ENCODE results near the gene USHBP1. TPM values are rescaled to one million over a fixed set of nuclear protein-coding genes. Genes with fewer than 3 reads are reported as not detected.
"Not testable (repeated sequence)": the region's sequence is repeated elsewhere in the genome, so short reads cannot be mapped to it uniquely, and the experiment has no call there.

Gene USHBP1
- total and polyA plus RNA-seq, 2 donors from 2014 or later = 7.2 to 8.9 TPM

DNA sequence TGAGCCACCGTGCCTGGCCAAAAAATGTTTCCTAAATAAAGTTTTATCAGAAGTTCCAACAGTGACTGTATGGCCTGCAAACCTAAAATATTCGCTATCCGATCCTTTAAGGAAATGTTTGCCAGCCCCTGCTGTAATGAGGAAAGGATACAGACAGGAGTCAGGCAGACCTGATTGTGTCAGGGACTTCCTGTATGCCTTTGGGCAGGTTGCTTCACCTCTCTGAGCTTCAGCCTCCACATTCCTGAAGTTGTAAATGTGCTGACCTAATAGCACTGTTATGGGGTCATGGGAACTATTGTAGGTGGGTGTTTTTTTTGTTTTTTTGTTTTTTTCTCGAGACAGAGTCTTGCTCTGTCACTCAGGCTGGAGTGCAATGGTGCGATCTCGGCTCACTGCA lies 32.4 kb upstream of the USHBP1 start:
- no peaks in the 10 kb centered on the region for H3K36me3 ChIP-seq (ENCODE audit: control insufficient read depth in 2 of 3, insufficient read depth in 3 of 3, low read length in 3 of 3)
- no peak overlapping the region for H3K9ac ChIP-seq (ENCODE audit: low read length in 3 of 3)
- H3K4me3 ChIP-seq (ENCODE audit: low read length in 3 of 3) = no peak overlapping the region
- no peak overlapping the region for H3K27ac ChIP-seq (ENCODE audit: low read depth in 2 of 2, low read length in 2 of 2)
- no peaks in the 10 kb centered on the region for H3K27me3 ChIP-seq (ENCODE audit: control insufficient read depth, insufficient read depth, low read length)
- no peaks in the 10 kb centered on the region for H3K4me1 ChIP-seq (ENCODE audit: control insufficient read depth in 2 of 3, insufficient read depth in 2 of 3, low read depth in 1 of 3, low read length in 3 of 3)
- FAIRE-seq (no peak), DNase-seq (no peak)
- TF ChIP-seq, protein P1, sequence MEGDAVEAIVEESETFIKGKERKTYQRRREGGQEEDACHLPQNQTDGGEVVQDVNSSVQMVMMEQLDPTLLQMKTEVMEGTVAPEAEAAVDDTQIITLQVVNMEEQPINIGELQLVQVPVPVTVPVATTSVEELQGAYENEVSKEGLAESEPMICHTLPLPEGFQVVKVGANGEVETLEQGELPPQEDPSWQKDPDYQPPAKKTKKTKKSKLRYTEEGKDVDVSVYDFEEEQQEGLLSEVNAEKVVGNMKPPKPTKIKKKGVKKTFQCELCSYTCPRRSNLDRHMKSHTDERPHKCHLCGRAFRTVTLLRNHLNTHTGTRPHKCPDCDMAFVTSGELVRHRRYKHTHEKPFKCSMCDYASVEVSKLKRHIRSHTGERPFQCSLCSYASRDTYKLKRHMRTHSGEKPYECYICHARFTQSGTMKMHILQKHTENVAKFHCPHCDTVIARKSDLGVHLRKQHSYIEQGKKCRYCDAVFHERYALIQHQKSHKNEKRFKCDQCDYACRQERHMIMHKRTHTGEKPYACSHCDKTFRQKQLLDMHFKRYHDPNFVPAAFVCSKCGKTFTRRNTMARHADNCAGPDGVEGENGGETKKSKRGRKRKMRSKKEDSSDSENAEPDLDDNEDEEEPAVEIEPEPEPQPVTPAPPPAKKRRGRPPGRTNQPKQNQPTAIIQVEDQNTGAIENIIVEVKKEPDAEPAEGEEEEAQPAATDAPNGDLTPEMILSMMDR (IDR thresholded peaks at IDR 0.05; ENCODE audit: borderline replicate concordance, extremely low read depth, insufficient read depth) = no peak
- no peaks in the 10 kb centered on the region for H3K9me3 ChIP-seq (ENCODE audit: control insufficient read depth in 2 of 3, insufficient read depth in 1 of 3, low read length in 3 of 3)
- intact Hi-C loops (cut with DNase I) = no loop called here

DNA sequence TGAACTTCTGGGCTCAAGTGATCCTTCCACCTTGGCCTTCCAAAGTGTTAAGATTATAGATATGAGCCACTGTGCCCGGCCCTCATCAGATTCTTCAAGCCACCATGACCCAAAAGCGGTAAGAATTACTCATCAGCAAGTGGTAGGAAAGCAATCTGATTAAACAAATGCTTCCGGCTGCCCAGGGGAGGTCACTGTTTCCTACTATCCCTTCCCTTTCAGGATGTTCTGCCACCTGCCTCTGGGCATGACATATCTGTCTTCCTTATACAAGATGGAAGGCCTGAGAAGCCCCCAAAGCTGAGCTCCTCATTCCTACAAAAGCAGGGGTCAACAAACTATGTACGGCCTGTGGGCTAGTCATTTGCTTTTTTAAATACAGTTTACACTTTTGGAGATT lies 31.7 kb upstream of the USHBP1 start:
- Histone ChIP-seq H3K27me3 (ENCODE audit: control insufficient read depth, insufficient read depth, low read length) (no peaks in the 10 kb centered on the region), H3K4me1 (ENCODE audit: control insufficient read depth in 2 of 3, insufficient read depth in 2 of 3, low read depth in 1 of 3, low read length in 3 of 3) (no peaks in the 10 kb centered on the region), H3K4me3 (ENCODE audit: low read length in 3 of 3) (no peak overlapping the region), H3K9me3 (ENCODE audit: control insufficient read depth in 2 of 3, insufficient read depth in 1 of 3, low read length in 3 of 3) (no peaks in the 10 kb centered on the region), H3K36me3 (ENCODE audit: control insufficient read depth in 2 of 3, insufficient read depth in 3 of 3, low read length in 3 of 3) (no peaks in the 10 kb centered on the region), H3K9ac (ENCODE audit: low read length in 3 of 3) (no peak overlapping the region), H3K27ac (ENCODE audit: low read depth in 2 of 2, low read length in 2 of 2) (no peak overlapping the region)
- DNase-seq = no peak
- TF ChIP-seq, protein P1 (IDR thresholded peaks at IDR 0.05; ENCODE audit: borderline replicate concordance, extremely low read depth, insufficient read depth) = no peak
- no peak for FAIRE-seq
- intact Hi-C loops (cut with DNase I) = no loop called here

- H3K9ac ChIP-seq (ENCODE audit: low read length in 3 of 3); DNase-seq; H3K36me3 ChIP-seq (ENCODE audit: control insufficient read depth in 2 of 3, insufficient read depth in 3 of 3, low read length in 3 of 3); H3K27ac ChIP-seq (ENCODE audit: low read depth in 2 of 2, low read length in 2 of 2); H3K27me3 ChIP-seq (ENCODE audit: control insufficient read depth, insufficient read depth, low read length); FAIRE-seq; intact Hi-C loops (cut with DNase I); H3K9me3 ChIP-seq (ENCODE audit: control insufficient read depth in 2 of 3, insufficient read depth in 1 of 3, low read length in 3 of 3); H3K4me3 ChIP-seq (ENCODE audit: low read length in 3 of 3); H3K4me1 ChIP-seq (ENCODE audit: control insufficient read depth in 2 of 3, insufficient read depth in 2 of 3, low read depth in 1 of 3, low read length in 3 of 3): not testable (repeated sequence)
Measured at GRCh38 chr19:17295551-17295950, 31.0 kb upstream of the USHBP1 start.

- DNase-seq = peak in 1 of 5 donors; percentile 72
- Histone ChIP-seq H3K27ac (ENCODE audit: low read depth in 2 of 2, low read length in 2 of 2) (no peak overlapping the region), H3K9ac (ENCODE audit: low read length in 3 of 3) (no peak overlapping the region), H3K4me3 (ENCODE audit: low read length in 3 of 3) (no peak overlapping the region), H3K36me3 (ENCODE audit: control insufficient read depth in 2 of 3, insufficient read depth in 3 of 3, low read length in 3 of 3) (no peaks in the 10 kb centered on the region), H3K9me3 (ENCODE audit: control insufficient read depth in 2 of 3, insufficient read depth in 1 of 3, low read length in 3 of 3) (no peaks in the 10 kb centered on the region), H3K4me1 (ENCODE audit: control insufficient read depth in 2 of 3, insufficient read depth in 2 of 3, low read depth in 1 of 3, low read length in 3 of 3) (no peaks in the 10 kb centered on the region), H3K27me3 (ENCODE audit: control insufficient read depth, insufficient read depth, low read length) (no peaks in the 10 kb centered on the region)
- intact Hi-C loops (cut with DNase I) = no loop called here
- TF ChIP-seq, protein P1 (IDR thresholded peaks at IDR 0.05; ENCODE audit: borderline replicate concordance, extremely low read depth, insufficient read depth) = no peak
- FAIRE-seq = no peak
Measured at GRCh38 chr19:17294051-17294891, 29.7 kb upstream of the USHBP1 start.
